Keratinocyte (primary cell): ENCODE data around the gene OR51S1.
"Not testable (repeated sequence)": the region's sequence is repeated elsewhere in the genome, so short reads cannot be mapped to it uniquely, and the experiment has no call there.

Source experiments
- EZH2 ChIP-seq: IDR thresholded peaks from one replicate; pipeline ENCODE4 v1.6.1; 2012; ENCODE audit warnings: inconsistent platforms, mild to moderate bottlenecking, low read length, moderate library complexity
- TF ChIP-seq, protein P1 (sequence below), 3 experiments: IDR thresholded peaks in 1 of 3; conservative IDR thresholded peaks in 1 of 3; optimal IDR thresholded peaks in 1 of 3; 2 replicates in 2 of 3; 3 replicates in 1 of 3; pipeline versions ENCODE3 to v1.5.1; 2011; ENCODE audit warnings: low read length in 3 of 3, mild to moderate bottlenecking in 3 of 3, moderate library complexity in 2 of 3, control low read depth in 1 of 3, inconsistent platforms in 1 of 3; ENCODE audit not compliant: insufficient read depth in 2 of 3; ENCODE audit errors: extremely low read depth in 1 of 3

DNA sequence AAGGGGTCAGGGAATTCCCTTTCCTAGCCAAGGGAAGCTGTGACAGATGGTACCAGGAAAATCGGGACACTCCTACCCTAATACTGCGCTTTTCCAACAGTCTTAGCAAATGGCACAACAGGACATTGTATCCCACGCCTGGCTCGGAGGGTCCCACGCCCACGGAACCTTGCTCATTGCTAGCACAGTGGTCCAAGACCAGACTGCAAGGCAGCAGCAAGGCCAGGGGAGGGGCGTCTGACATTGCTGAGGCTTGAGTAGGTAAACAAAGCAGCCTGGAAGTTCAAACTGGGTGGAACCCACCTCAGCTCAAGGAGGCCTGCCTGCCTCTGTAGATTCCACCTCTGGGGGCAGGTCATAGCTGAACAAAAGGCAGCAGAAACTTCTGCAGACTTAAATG lies 5.3 kb upstream of the OR51S1 start:
- TF ChIP-seq, protein P1, sequence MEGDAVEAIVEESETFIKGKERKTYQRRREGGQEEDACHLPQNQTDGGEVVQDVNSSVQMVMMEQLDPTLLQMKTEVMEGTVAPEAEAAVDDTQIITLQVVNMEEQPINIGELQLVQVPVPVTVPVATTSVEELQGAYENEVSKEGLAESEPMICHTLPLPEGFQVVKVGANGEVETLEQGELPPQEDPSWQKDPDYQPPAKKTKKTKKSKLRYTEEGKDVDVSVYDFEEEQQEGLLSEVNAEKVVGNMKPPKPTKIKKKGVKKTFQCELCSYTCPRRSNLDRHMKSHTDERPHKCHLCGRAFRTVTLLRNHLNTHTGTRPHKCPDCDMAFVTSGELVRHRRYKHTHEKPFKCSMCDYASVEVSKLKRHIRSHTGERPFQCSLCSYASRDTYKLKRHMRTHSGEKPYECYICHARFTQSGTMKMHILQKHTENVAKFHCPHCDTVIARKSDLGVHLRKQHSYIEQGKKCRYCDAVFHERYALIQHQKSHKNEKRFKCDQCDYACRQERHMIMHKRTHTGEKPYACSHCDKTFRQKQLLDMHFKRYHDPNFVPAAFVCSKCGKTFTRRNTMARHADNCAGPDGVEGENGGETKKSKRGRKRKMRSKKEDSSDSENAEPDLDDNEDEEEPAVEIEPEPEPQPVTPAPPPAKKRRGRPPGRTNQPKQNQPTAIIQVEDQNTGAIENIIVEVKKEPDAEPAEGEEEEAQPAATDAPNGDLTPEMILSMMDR (optimal IDR thresholded peaks at IDR 0.05 in 1 of 3, IDR thresholded peaks at IDR 0.05 in 1 of 3, conservative IDR thresholded peaks at IDR 0.05 in 1 of 3; ENCODE audit: extremely low read depth in 1 of 3, insufficient read depth in 2 of 3, low read length in 3 of 3), result not testable (repeated sequence)
- TF ChIP-seq EZH2, result not testable (repeated sequence)
